PC-9 (cell line): ENCODE data around the gene PIBF1.

Experiments used
- CTCF ChIP-seq: fragments of 200-600 bp; sonication (generic); conservative IDR thresholded peaks from 2 replicates; pipeline ENCODE4 v1.6.1; 2017; ENCODE audit warnings: mixed run types, antibody characterized with exemption, mild to moderate bottlenecking, moderate library complexity
- EZH2 ChIP-seq: fragments of 200-600 bp; sonication (generic); IDR thresholded peaks from 2 replicates; pipeline ENCODE4 v1.8.0; 2017; ENCODE audit warnings: antibody characterized with exemption, low read depth

- TF ChIP-seq CTCF (no peak), EZH2 (no peak)
These were observed 52.7 kb downstream of the PIBF1 start for GRCh38 chr13:72834601-72835000.
